Activated CD8-positive, alpha-beta T cell treated with anti-CD3 and anti-CD28 coated beads for 36 hours (primary cell): ENCODE measurements around the gene RGL1. TPM values are rescaled to one million over a fixed set of nuclear protein-coding genes. Genes with fewer than 3 reads are reported as not detected.

Source experiments
- ATAC-seq: fragments of 200-7000 bp; cut with Tn5 transposase; one replicate; pipeline ENCODE4 v1.10.0; 2021; ENCODE audit warnings: mild to moderate bottlenecking, moderate library complexity
- CTCF ChIA-PET: fragments of 350-600 bp; sonication (Branson Sonifier 250); formaldehyde crosslinking; loops from one replicate; lab custom pipeline; 2021; ENCODE audit warnings: antibody characterized with exemption; lab: Charles Lee
- POLR2A ChIA-PET: fragments of 350-600 bp; sonication (Branson Sonifier 250); formaldehyde crosslinking; loops from one replicate; lab custom pipeline; 2021; ENCODE audit warnings: antibody characterized with exemption; lab: Charles Lee
- DNase-seq: peaks from one replicate; pipeline ENCODE4 v3.0.0-alpha.2; 2020
- H3K27ac Mint-ChIP-seq: one replicate; pipeline ENCODE4 v1.8.0; 2021; ENCODE audit warnings: mild to moderate bottlenecking, mixed read lengths
- H3K27me3 Mint-ChIP-seq: one replicate; pipeline ENCODE4 v1.8.0; 2021; ENCODE audit warnings: mixed read lengths
- H3K36me3 Mint-ChIP-seq: one replicate; pipeline ENCODE4 v1.8.0; 2021; ENCODE audit warnings: low read depth, mixed read lengths
- H3K4me1 Mint-ChIP-seq: one replicate; pipeline ENCODE4 v1.8.0; 2021; ENCODE audit warnings: low read depth, mixed read lengths
- H3K4me3 Mint-ChIP-seq: one replicate; pipeline ENCODE4 v1.8.0; 2021; ENCODE audit warnings: mild to moderate bottlenecking, moderate library complexity, mixed read lengths
- H3K9me3 Mint-ChIP-seq: one replicate; pipeline ENCODE4 v1.8.0; 2021; ENCODE audit warnings: mixed read lengths
- CTCF ChIP-seq: fragments of 200-600 bp; IDR thresholded peaks from one replicate; pipeline ENCODE4 v1.8.0; 2022; ENCODE audit warnings: antibody characterized with exemption, mild to moderate bottlenecking
- intact Hi-C: fragments of 100-400 bp; cut with micrococcal nuclease; formaldehyde crosslinking; loops from one replicate; pipeline ENCODE4 v1.10.0; 2022
- total RNA-seq, 2 experiments: library from RNA; stranded (reverse); gene quantifications; one replicate each; pipeline ENCODE4 v1.2.3, GENCODE V29; 2021

RGL1 gene
- total RNA-seq, 2 experiments from 2014 or later: 1.2 to 1.3 TPM

GRCh38 chr1:183838221-183838620 lies 33.3 kb downstream of the RGL1 start:
- Mint-ChIP-seq H3K27me3 (no peaks in the 10 kb centered on the region), H3K4me3 (no peak overlapping the region), H3K4me1 (peaks cover 14% of the 10 kb centered on the region), H3K36me3 (no peaks in the 10 kb centered on the region), H3K27ac (no peak overlapping the region), H3K9me3 (no peaks in the 10 kb centered on the region)
- CTCF ChIA-PET: no interaction called here
- no peak for ATAC-seq
- TF ChIP-seq CTCF: no peak
- no peak for DNase-seq
- intact Hi-C loops: no loop called here
- POLR2A ChIA-PET: no interaction called here

DNA sequence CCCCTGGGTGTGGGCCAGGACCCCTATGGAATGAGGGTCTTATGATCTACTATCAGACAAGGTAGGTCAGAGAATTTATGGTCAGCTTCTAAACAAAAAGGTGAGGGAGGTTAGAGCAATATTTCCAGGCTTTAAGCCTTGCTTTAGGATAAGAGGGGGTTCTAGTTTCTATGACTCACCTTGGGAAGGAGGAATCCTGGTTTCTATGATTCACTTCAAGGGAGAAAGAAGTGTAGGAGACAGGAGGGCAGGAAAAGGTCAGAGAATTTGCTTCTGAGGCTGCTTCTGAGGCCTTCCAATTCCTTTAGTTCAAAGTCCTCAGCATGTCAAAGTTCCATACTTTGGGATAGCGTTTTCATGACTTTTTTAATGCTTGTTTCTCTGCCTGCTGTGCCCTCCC lies 35.2 kb downstream of the RGL1 start:
- POLR2A ChIA-PET: no interaction called here
- no peak for DNase-seq
- intact Hi-C loops: no loop called here
- Mint-ChIP-seq H3K4me1 (peaks cover 14% of the 10 kb centered on the region), H3K27me3 (no peaks in the 10 kb centered on the region), H3K4me3 (no peak overlapping the region), H3K36me3 (no peaks in the 10 kb centered on the region), H3K9me3 (no peaks in the 10 kb centered on the region), H3K27ac (no peak overlapping the region)
- ATAC-seq: no peak
- no peak for TF ChIP-seq CTCF
- CTCF ChIA-PET: no interaction called here

GRCh38 chr1:183841550-183841949 lies 36.6 kb downstream of the RGL1 start:
- Mint-ChIP-seq H3K27me3 (no peaks in the 10 kb centered on the region), H3K27ac (no peak overlapping the region), H3K4me3 (no peak overlapping the region), H3K9me3 (no peaks in the 10 kb centered on the region), H3K36me3 (no peaks in the 10 kb centered on the region), H3K4me1 (peaks cover 15% of the 10 kb centered on the region)
- CTCF ChIA-PET: interaction anchor here (1.0 kb wide), 1 partner anchor 156 kb away, joined by 3 read pairs; no protein-coding TSS in a partner anchor
- ATAC-seq: peak; percentile 70
- no peak for TF ChIP-seq CTCF
- intact Hi-C loops: no loop called here
- POLR2A ChIA-PET: no interaction called here
- DNase-seq: no peak

DNA sequence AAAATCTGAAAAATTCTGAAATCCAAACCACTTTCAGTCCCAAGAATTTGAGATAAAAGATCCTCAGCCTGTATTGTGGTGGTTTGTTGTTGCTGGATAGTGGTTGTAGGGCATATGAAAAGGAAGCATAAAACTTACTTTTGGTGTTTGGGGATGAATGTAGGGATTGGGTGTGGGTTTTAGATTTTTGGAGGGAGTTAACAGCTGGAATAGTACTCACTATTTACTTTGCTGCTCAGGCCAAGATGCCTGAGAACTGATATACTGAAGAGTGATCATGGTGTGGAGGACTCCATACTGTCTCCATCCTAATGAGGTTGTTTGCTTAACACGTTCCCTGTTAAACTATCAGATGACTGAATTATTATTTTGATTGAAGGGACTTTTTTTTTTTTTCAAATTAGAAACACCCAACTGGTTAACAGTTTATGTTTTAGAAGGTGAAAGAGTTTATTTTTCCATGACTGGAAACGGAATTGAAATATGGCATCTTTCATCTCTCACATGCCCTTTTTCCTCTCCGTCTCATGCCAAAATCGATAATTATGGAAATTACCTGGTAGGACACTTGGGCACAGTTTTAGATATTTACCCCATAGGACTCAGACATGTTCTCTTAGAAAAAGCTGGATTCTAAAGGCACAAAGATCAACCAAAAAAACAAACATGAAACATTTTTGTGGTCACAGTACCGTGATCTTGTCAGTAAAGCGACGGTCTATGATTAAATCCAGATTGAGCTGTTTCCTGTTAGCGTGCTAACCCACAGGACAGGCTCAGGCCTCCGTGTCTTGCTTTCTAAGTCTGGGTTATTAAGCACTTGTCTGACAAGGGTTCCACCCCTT lies 37.3 kb downstream of the RGL1 start:
- TF ChIP-seq CTCF: no peak
- Mint-ChIP-seq H3K4me1 (peaks cover 15% of the 10 kb centered on the region), H3K4me3 (peak overlapping the region; percentile 2), H3K9me3 (no peaks in the 10 kb centered on the region), H3K27me3 (no peaks in the 10 kb centered on the region), H3K36me3 (no peaks in the 10 kb centered on the region), H3K27ac (peak overlapping the region; percentile 80)
- POLR2A ChIA-PET: interaction anchor here (0.8 kb wide), 1 partner anchor 9 kb away, joined by 3 read pairs; no protein-coding TSS in a partner anchor
- CTCF ChIA-PET: interaction anchor here (1.0 kb wide), 1 partner anchor 157 kb away, joined by 3 read pairs; no protein-coding TSS in a partner anchor
- DNase-seq (peak; percentile 42), ATAC-seq (peak; percentile 83)
- intact Hi-C loops: no loop called here

- Mint-ChIP-seq H3K27me3 (no peaks in the 10 kb centered on the region), H3K4me1 (peaks cover 15% of the 10 kb centered on the region), H3K4me3 (no peak overlapping the region), H3K27ac (peak overlapping the region; percentile 80), H3K9me3 (no peaks in the 10 kb centered on the region), H3K36me3 (no peaks in the 10 kb centered on the region)
- ATAC-seq (peak; percentile 15), DNase-seq (no peak)
- POLR2A ChIA-PET: interaction anchor here (0.8 kb wide), 1 partner anchor 8 kb away, joined by 3 read pairs; no protein-coding TSS in a partner anchor
- intact Hi-C loops: no loop called here
- CTCF ChIA-PET: no interaction called here
- no peak for TF ChIP-seq CTCF
Measured at GRCh38 chr1:183842795-183843144, 37.9 kb downstream of the RGL1 start.
